Measurements from ENCODE around the gene ZNF853. TPM values are rescaled to one million over a fixed set of nuclear protein-coding genes. Genes with fewer than 3 reads are reported as not detected.

ZNF853 gene
- total and polyA plus RNA-seq, 4 experiments from 2014 or later: 0.34 to 2.2 (median 2.0) TPM

- Mint-ChIP-seq H3K9me3 (peaks cover 0 to 7% (median 4%) of the 10 kb centered on the region in 8 donors), H3K27me3 (no peaks in the 10 kb centered on the region), H3K36me3 (peaks cover 30 to 50% of the 10 kb centered on the region in 2 donors), H3K4me1 (no peaks in the 10 kb centered on the region), H3K4me3 (no peak overlapping the region), H3K27ac (peak overlapping the region in 1 of 7 donors; percentile 17)
- no peaks in the 10 kb centered on the region for H3K27me3 ChIP-seq (ENCODE audit: insufficient read depth, low read length)
- intact Hi-C loops (cut with micrococcal nuclease): no loop called here
- H3K4me1 ChIP-seq (ENCODE audit: insufficient read depth, low read length): no peaks in the 10 kb centered on the region
- no peaks in the 10 kb centered on the region for H3K9me3 ChIP-seq (ENCODE audit: control insufficient read depth in 1 of 2, low read length in 2 of 2)
- DNase-seq: no peak
- H3K4me3 ChIP-seq (ENCODE audit: low read length in 2 of 2): no peak overlapping the region
- H3K36me3 ChIP-seq (ENCODE audit: insufficient read depth, low read length): peaks cover 26% of the 10 kb centered on the region
- CTCF ChIA-PET (ENCODE audit: partially characterized antibody): interaction anchor here (1.1 kb wide), 1 partner anchor 9 kb away, joined by 3 read pairs; no protein-coding TSS in a partner anchor
- POLR2A ChIA-PET (ENCODE audit: partially characterized antibody): no interaction called here
- no peak overlapping the region for H3K27ac ChIP-seq (ENCODE audit: low read depth, low read length)
Observed at GRCh38 chr7:6648815-6649104, 33.4 kb downstream of the ZNF853 start.

- H3K27ac Mint-ChIP-seq: no peak overlapping the region
- Histone ChIP-seq H3K4me3 (ENCODE audit: low read length in 2 of 2) (no peak overlapping the region), H3K4me1 (ENCODE audit: insufficient read depth, low read length) (no peaks in the 10 kb centered on the region), H3K27ac (ENCODE audit: low read depth, low read length) (no peak overlapping the region), H3K36me3 (ENCODE audit: insufficient read depth, low read length) (peaks cover 23% of the 10 kb centered on the region), H3K9me3 (ENCODE audit: control insufficient read depth in 1 of 2, low read length in 2 of 2) (no peaks in the 10 kb centered on the region), H3K27me3 (ENCODE audit: insufficient read depth, low read length) (no peaks in the 10 kb centered on the region)
- H3K4me1 Mint-ChIP-seq: no peaks in the 10 kb centered on the region
- peaks cover 30 to 43% of the 10 kb centered on the region in 2 donors for H3K36me3 Mint-ChIP-seq
- no peak overlapping the region for H3K4me3 Mint-ChIP-seq
- no peaks in the 10 kb centered on the region for H3K27me3 Mint-ChIP-seq
- POLR2A ChIA-PET (ENCODE audit: partially characterized antibody): interaction anchor here (0.6 kb wide), 1 partner anchor 34 kb away, joined by 5 read pairs; no protein-coding TSS in a partner anchor
- DNase-seq: no peak
- intact Hi-C loops (cut with micrococcal nuclease): no loop called here
- peaks cover 0 to 7% (median 4%) of the 10 kb centered on the region in 8 donors for H3K9me3 Mint-ChIP-seq
- CTCF ChIA-PET (ENCODE audit: partially characterized antibody): interaction anchor here (1.1 kb wide), 1 partner anchor 10 kb away, joined by 3 read pairs; no protein-coding TSS in a partner anchor
Observed at GRCh38 chr7:6649241-6649961, 34.0 kb downstream of the ZNF853 start.

- no peak overlapping the region for H3K4me3 ChIP-seq (ENCODE audit: low read length in 2 of 2)
- Mint-ChIP-seq H3K4me3 (no peak overlapping the region), H3K36me3 (peaks cover 34 to 45% of the 10 kb centered on the region in 2 donors), H3K4me1 (no peaks in the 10 kb centered on the region), H3K9me3 (peaks cover 0 to 9% (median 4%) of the 10 kb centered on the region in 8 donors), H3K27ac (no peak overlapping the region), H3K27me3 (no peaks in the 10 kb centered on the region)
- CTCF ChIA-PET (ENCODE audit: partially characterized antibody): no interaction called here
- no peaks in the 10 kb centered on the region for H3K4me1 ChIP-seq (ENCODE audit: insufficient read depth, low read length)
- H3K27ac ChIP-seq (ENCODE audit: low read depth, low read length): no peak overlapping the region
- peaks cover 23% of the 10 kb centered on the region for H3K36me3 ChIP-seq (ENCODE audit: insufficient read depth, low read length)
- no peaks in the 10 kb centered on the region for H3K9me3 ChIP-seq (ENCODE audit: control insufficient read depth in 1 of 2, low read length in 2 of 2)
- no peaks in the 10 kb centered on the region for H3K27me3 ChIP-seq (ENCODE audit: insufficient read depth, low read length)
- DNase-seq: no peak
- POLR2A ChIA-PET (ENCODE audit: partially characterized antibody): interaction anchor here (0.6 kb wide), 1 partner anchor 33 kb away, joined by 5 read pairs; no protein-coding TSS in a partner anchor
- intact Hi-C loops (cut with micrococcal nuclease): no loop called here
Observed at GRCh38 chr7:6650086-6650485, 34.7 kb downstream of the ZNF853 start.

- H3K4me1 Mint-ChIP-seq: no peaks in the 10 kb centered on the region
- H3K4me3 Mint-ChIP-seq: no peak overlapping the region
- H3K9me3 Mint-ChIP-seq: peaks cover 0 to 10% (median 4%) of the 10 kb centered on the region in 8 donors
- Histone ChIP-seq H3K4me3 (ENCODE audit: low read length in 2 of 2) (no peak overlapping the region), H3K27ac (ENCODE audit: low read depth, low read length) (no peak overlapping the region), H3K36me3 (ENCODE audit: insufficient read depth, low read length) (peaks cover 23% of the 10 kb centered on the region), H3K4me1 (ENCODE audit: insufficient read depth, low read length) (no peaks in the 10 kb centered on the region), H3K9me3 (ENCODE audit: control insufficient read depth in 1 of 2, low read length in 2 of 2) (no peaks in the 10 kb centered on the region), H3K27me3 (ENCODE audit: insufficient read depth, low read length) (no peaks in the 10 kb centered on the region)
- H3K27ac Mint-ChIP-seq: peak overlapping the region in 1 of 7 donors; percentile 36
- peaks cover 39 to 49% of the 10 kb centered on the region in 2 donors for H3K36me3 Mint-ChIP-seq
- intact Hi-C loops (cut with micrococcal nuclease): no loop called here
- no peaks in the 10 kb centered on the region for H3K27me3 Mint-ChIP-seq
- CTCF ChIA-PET (ENCODE audit: partially characterized antibody): no interaction called here
- DNase-seq: no peak
- POLR2A ChIA-PET (ENCODE audit: partially characterized antibody): no interaction called here
Observed at GRCh38 chr7:6650521-6651011, 35.2 kb downstream of the ZNF853 start.

GRCh38 chr7:6651851-6652445 lies 36.5 kb downstream of the ZNF853 start:
- Histone ChIP-seq H3K27me3 (ENCODE audit: insufficient read depth, low read length) (no peaks in the 10 kb centered on the region), H3K36me3 (ENCODE audit: insufficient read depth, low read length) (peaks cover 23% of the 10 kb centered on the region), H3K9me3 (ENCODE audit: control insufficient read depth in 1 of 2, low read length in 2 of 2) (no peaks in the 10 kb centered on the region), H3K4me1 (ENCODE audit: insufficient read depth, low read length) (no peaks in the 10 kb centered on the region), H3K4me3 (ENCODE audit: low read length in 2 of 2) (no peak overlapping the region), H3K27ac (ENCODE audit: low read depth, low read length) (no peak overlapping the region)
- Mint-ChIP-seq H3K4me1 (no peaks in the 10 kb centered on the region), H3K27me3 (no peaks in the 10 kb centered on the region), H3K36me3 (peaks cover 34 to 36% of the 10 kb centered on the region in 2 donors), H3K9me3 (peaks cover 0 to 10% (median 4%) of the 10 kb centered on the region in 8 donors), H3K27ac (no peak overlapping the region), H3K4me3 (no peak overlapping the region)
- CTCF ChIA-PET (ENCODE audit: partially characterized antibody): no interaction called here
- DNase-seq: no peak
- intact Hi-C loops (cut with micrococcal nuclease): no loop called here
- POLR2A ChIA-PET (ENCODE audit: partially characterized antibody): no interaction called here

- Histone ChIP-seq H3K4me1 (ENCODE audit: insufficient read depth, low read length) (no peaks in the 10 kb centered on the region), H3K27me3 (ENCODE audit: insufficient read depth, low read length) (no peaks in the 10 kb centered on the region), H3K36me3 (ENCODE audit: insufficient read depth, low read length) (peaks cover 23% of the 10 kb centered on the region), H3K27ac (ENCODE audit: low read depth, low read length) (no peak overlapping the region), H3K9me3 (ENCODE audit: control insufficient read depth in 1 of 2, low read length in 2 of 2) (no peaks in the 10 kb centered on the region), H3K4me3 (ENCODE audit: low read length in 2 of 2) (no peak overlapping the region)
- no peak for DNase-seq
- intact Hi-C loops (cut with micrococcal nuclease): no loop called here
- H3K36me3 Mint-ChIP-seq: peaks cover 30 to 33% of the 10 kb centered on the region in 2 donors
- no peaks in the 10 kb centered on the region for H3K27me3 Mint-ChIP-seq
- H3K4me3 Mint-ChIP-seq: no peak overlapping the region
- POLR2A ChIA-PET (ENCODE audit: partially characterized antibody): no interaction called here
- H3K27ac Mint-ChIP-seq: no peak overlapping the region
- CTCF ChIA-PET (ENCODE audit: partially characterized antibody): no interaction called here
- H3K9me3 Mint-ChIP-seq: peaks cover 0 to 10% (median 4%) of the 10 kb centered on the region in 8 donors
- no peaks in the 10 kb centered on the region for H3K4me1 Mint-ChIP-seq
Observed at GRCh38 chr7:6652446-6653011, 37.1 kb downstream of the ZNF853 start.
